Endothelial cell (in vitro differentiated cells): ENCODE measurements around the gene VWA8. TPM values are rescaled to one million over a fixed set of nuclear protein-coding genes. Genes with fewer than 3 reads are reported as not detected.

Experiments
- DNase-seq: peaks from one replicate; pipeline ENCODE4 v3.0.0; 2021; ENCODE audit warnings: low spot score
- H3K27ac Mint-ChIP-seq: one replicate; pipeline ENCODE4 v1.8.0; 2021; ENCODE audit warnings: mixed read lengths, inconsistent platforms; ENCODE audit not compliant: unreplicated experiment
- H3K27me3 Mint-ChIP-seq: one replicate; pipeline ENCODE4 v1.8.0; 2021; ENCODE audit warnings: mild to moderate bottlenecking, moderate library complexity, mixed read lengths, inconsistent platforms; ENCODE audit not compliant: unreplicated experiment
- H3K36me3 Mint-ChIP-seq: one replicate; pipeline ENCODE4 v1.8.0; 2021; ENCODE audit warnings: mild to moderate bottlenecking, low read depth, mixed read lengths, inconsistent platforms; ENCODE audit not compliant: unreplicated experiment
- H3K4me1 Mint-ChIP-seq: one replicate; pipeline ENCODE4 v1.8.0; 2021; ENCODE audit warnings: mild to moderate bottlenecking, mixed read lengths, inconsistent platforms; ENCODE audit not compliant: unreplicated experiment
- H3K4me3 Mint-ChIP-seq: one replicate; pipeline ENCODE4 v1.8.0; 2021; ENCODE audit warnings: mild to moderate bottlenecking, mixed read lengths, inconsistent platforms; ENCODE audit not compliant: unreplicated experiment
- H3K9me3 Mint-ChIP-seq: one replicate; pipeline ENCODE4 v1.8.0; 2021; ENCODE audit warnings: mixed read lengths, inconsistent platforms; ENCODE audit not compliant: unreplicated experiment
- CTCF ChIP-seq: fragments of 200-600 bp; sonication (generic); IDR thresholded peaks from one replicate; pipeline ENCODE4 v1.5.0; 2021; ENCODE audit warnings: antibody characterized with exemption; ENCODE audit not compliant: unreplicated experiment
- total RNA-seq: library from RNA; stranded (reverse); fragmentation: NEBNext Ultra II Directional; extraction: Animal tissue kit (Norgen Biotek cat#: 25700); gene quantifications from one replicate; pipeline ENCODE4 v1.2.1, GENCODE V29; 2021; ENCODE audit not compliant: unreplicated experiment

Gene VWA8
- total RNA-seq, 1 donor from 2014 or later: 8.2 TPM

GRCh38 chr13:41740479-41740878 lies 220.4 kb downstream of the VWA8 start:
- Mint-ChIP-seq H3K36me3 (no peaks in the 10 kb centered on the region), H3K4me1 (no peaks in the 10 kb centered on the region), H3K27ac (no peak overlapping the region), H3K27me3 (no peaks in the 10 kb centered on the region), H3K9me3 (no peaks in the 10 kb centered on the region), H3K4me3 (no peak overlapping the region)
- no peak for TF ChIP-seq CTCF
- no peak for DNase-seq

- H3K4me1 Mint-ChIP-seq: no peaks in the 10 kb centered on the region
- no peak for DNase-seq
- no peaks in the 10 kb centered on the region for H3K36me3 Mint-ChIP-seq
- no peaks in the 10 kb centered on the region for H3K9me3 Mint-ChIP-seq
- H3K27me3 Mint-ChIP-seq: no peaks in the 10 kb centered on the region
- H3K4me3 Mint-ChIP-seq: no peak overlapping the region
- H3K27ac Mint-ChIP-seq: no peak overlapping the region
- no peak for TF ChIP-seq CTCF
These were observed 238.0 kb downstream of the VWA8 start for GRCh38 chr13:41722684-41723535.

GRCh38 chr13:41720839-41721561 lies 239.9 kb downstream of the VWA8 start:
- TF ChIP-seq CTCF: no peak
- H3K9me3 Mint-ChIP-seq: no peaks in the 10 kb centered on the region
- H3K4me3 Mint-ChIP-seq: no peak overlapping the region
- H3K4me1 Mint-ChIP-seq: no peaks in the 10 kb centered on the region
- H3K27me3 Mint-ChIP-seq: no peaks in the 10 kb centered on the region
- no peak for DNase-seq
- H3K27ac Mint-ChIP-seq: no peak overlapping the region
- no peaks in the 10 kb centered on the region for H3K36me3 Mint-ChIP-seq

GRCh38 chr13:41716236-41716635 lies 244.7 kb downstream of the VWA8 start:
- Mint-ChIP-seq H3K27ac (no peak overlapping the region), H3K4me3 (no peak overlapping the region), H3K9me3 (no peaks in the 10 kb centered on the region), H3K36me3 (no peaks in the 10 kb centered on the region), H3K27me3 (no peaks in the 10 kb centered on the region), H3K4me1 (no peaks in the 10 kb centered on the region)
- no peak for TF ChIP-seq CTCF
- DNase-seq: no peak

- no peaks in the 10 kb centered on the region for H3K27me3 Mint-ChIP-seq
- no peaks in the 10 kb centered on the region for H3K36me3 Mint-ChIP-seq
- H3K4me1 Mint-ChIP-seq: no peaks in the 10 kb centered on the region
- no peak overlapping the region for H3K4me3 Mint-ChIP-seq
- H3K9me3 Mint-ChIP-seq: no peaks in the 10 kb centered on the region
- no peak for DNase-seq
- H3K27ac Mint-ChIP-seq: no peak overlapping the region
- no peak for TF ChIP-seq CTCF
These were observed 247.5 kb downstream of the VWA8 start for GRCh38 chr13:41713405-41713804.
